HepG2 (cell line): Measurements from ENCODE around the gene NAT14. TPM values are rescaled to one million over a fixed set of nuclear protein-coding genes. Genes with fewer than 3 reads are reported as not detected.
A peak's percentile ranks its signal among the peaks of the same experiment; 100 is the strongest.

ENCODE experiments used
- CENPT ChIP-seq: sonication (generic); formaldehyde crosslinking; IDR thresholded peaks from 2 replicates; pipeline ENCODE4 v1.8.0; 2022; ENCODE audit warnings: low read depth, mild to moderate bottlenecking, moderate library complexity, missing genetic modification reagents
- EHMT2 ChIP-seq: fragments of 200-600 bp; sonication (generic); IDR thresholded peaks from 2 replicates; pipeline ENCODE4 v1.7.0; 2017; ENCODE audit warnings: antibody characterized with exemption, low read depth, low read length, borderline replicate concordance
- FOXK1 ChIP-seq: sonication (generic); formaldehyde crosslinking; IDR thresholded peaks from 2 replicates; pipeline ENCODE4 v1.4.0; 2020; ENCODE audit warnings: low read depth, missing genetic modification reagents, borderline replicate concordance
- HIVEP1 ChIP-seq: sonication (generic); formaldehyde crosslinking; IDR thresholded peaks from 2 replicates; pipeline ENCODE4 v1.4.0; 2020; ENCODE audit warnings: mild to moderate bottlenecking, missing genetic modification reagents
- HOXD1 ChIP-seq: sonication (generic); formaldehyde crosslinking; IDR thresholded peaks from 2 replicates; pipeline ENCODE4 v1.5.0; 2020; ENCODE audit warnings: missing genetic modification reagents
- RFX3 ChIP-seq: IDR thresholded peaks from 2 replicates; pipeline ENCODE4 v1.6.1; 2016; ENCODE audit warnings: missing biosample characterization, missing genetic modification reagents
- RFXAP ChIP-seq: sonication (generic); formaldehyde crosslinking; IDR thresholded peaks from 2 replicates; pipeline ENCODE4 v1.4.0; 2020; ENCODE audit warnings: missing genetic modification reagents, borderline replicate concordance
- STAT5B ChIP-seq: sonication (generic); formaldehyde crosslinking; IDR thresholded peaks from 2 replicates; pipeline ENCODE4 v1.4.0; 2020; ENCODE audit warnings: missing genetic modification reagents
- ZFP82 ChIP-seq: sonication (generic); formaldehyde crosslinking; IDR thresholded peaks from 2 replicates; pipeline ENCODE4 v1.5.1; 2020; ENCODE audit warnings: mild to moderate bottlenecking, missing genetic modification reagents, borderline replicate concordance
- ZNF274 ChIP-seq: sonication (generic); formaldehyde crosslinking; IDR thresholded peaks from 2 replicates; pipeline ENCODE4 v1.5.1; 2020; ENCODE audit warnings: mild to moderate bottlenecking, missing genetic modification reagents
- ZNF670 ChIP-seq: sonication (generic); formaldehyde crosslinking; IDR thresholded peaks from 2 replicates; pipeline ENCODE4 v1.8.0; 2022; ENCODE audit warnings: mild to moderate bottlenecking, missing genetic modification reagents, borderline replicate concordance
- ZNF713 ChIP-seq: sonication (generic); formaldehyde crosslinking; IDR thresholded peaks from 2 replicates; pipeline ENCODE4 v1.4.0; 2020; ENCODE audit warnings: mild to moderate bottlenecking, missing genetic modification reagents
- polyA plus RNA-seq, 8 experiments: library from polyadenylated mRNA; depleted of rRNA in 3 of 8; stranded (reverse) in 7 of 8; unstranded in 1 of 8; fragments of >200 nt; fragmentation: Illumina TruSeq in 4 of 8; extraction: Trizol in 4 of 8; gene quantifications; 2 replicates each; pipeline versions ENCODE4 v1.2.1 to v1.2.3, GENCODE V29; 2011 to 2016; ENCODE audit warnings: low read depth in 4 of 8, missing spikeins in 1 of 8, mixed read lengths in 1 of 8; ENCODE audit not compliant: insufficient read depth in 1 of 8
- total RNA-seq, 5 experiments: library from RNA; depleted of rRNA; stranded (reverse); fragments of >200 nt; fragmentation: Illumina TruSeq; extraction: Trizol; gene quantifications; 2 replicates each; pipeline ENCODE4 v1.2.3, GENCODE V29; 2016; ENCODE audit warnings: low read depth in 1 of 5
- TF ChIP-seq, protein P1 (sequence below): sonication (generic); formaldehyde crosslinking; IDR thresholded peaks from 2 replicates; pipeline ENCODE4 v1.4.0; 2020; ENCODE audit warnings: missing genetic modification reagents, borderline replicate concordance
- TF ChIP-seq, protein P2 (sequence below): sonication (generic); formaldehyde crosslinking; IDR thresholded peaks from 2 replicates; pipeline ENCODE4 v1.8.1; 2023; ENCODE audit warnings: mild to moderate bottlenecking, missing genetic modification reagents
- TF ChIP-seq, protein P3 (sequence below): IDR thresholded peaks from 2 replicates; pipeline ENCODE4 v1.4.0; 2020; ENCODE audit warnings: mild to moderate bottlenecking, missing genetic modification reagents
- TF ChIP-seq, protein P4 (sequence below): sonication (generic); formaldehyde crosslinking; IDR thresholded peaks from 2 replicates; pipeline ENCODE4 v1.8.1; 2023; ENCODE audit warnings: missing genetic modification reagents, inconsistent platforms, borderline replicate concordance
- TF ChIP-seq, protein P5 (sequence below): sonication (generic); formaldehyde crosslinking; IDR thresholded peaks from 2 replicates; pipeline ENCODE4 v1.4.0; 2020; ENCODE audit warnings: missing genetic modification reagents

NAT14 gene
- total and polyA plus RNA-seq, 2 of the 13 experiments (the other 11 are each of a cell fraction or from before 2014, with no cell fraction given): 20.7 to 22.3 TPM

DNA sequence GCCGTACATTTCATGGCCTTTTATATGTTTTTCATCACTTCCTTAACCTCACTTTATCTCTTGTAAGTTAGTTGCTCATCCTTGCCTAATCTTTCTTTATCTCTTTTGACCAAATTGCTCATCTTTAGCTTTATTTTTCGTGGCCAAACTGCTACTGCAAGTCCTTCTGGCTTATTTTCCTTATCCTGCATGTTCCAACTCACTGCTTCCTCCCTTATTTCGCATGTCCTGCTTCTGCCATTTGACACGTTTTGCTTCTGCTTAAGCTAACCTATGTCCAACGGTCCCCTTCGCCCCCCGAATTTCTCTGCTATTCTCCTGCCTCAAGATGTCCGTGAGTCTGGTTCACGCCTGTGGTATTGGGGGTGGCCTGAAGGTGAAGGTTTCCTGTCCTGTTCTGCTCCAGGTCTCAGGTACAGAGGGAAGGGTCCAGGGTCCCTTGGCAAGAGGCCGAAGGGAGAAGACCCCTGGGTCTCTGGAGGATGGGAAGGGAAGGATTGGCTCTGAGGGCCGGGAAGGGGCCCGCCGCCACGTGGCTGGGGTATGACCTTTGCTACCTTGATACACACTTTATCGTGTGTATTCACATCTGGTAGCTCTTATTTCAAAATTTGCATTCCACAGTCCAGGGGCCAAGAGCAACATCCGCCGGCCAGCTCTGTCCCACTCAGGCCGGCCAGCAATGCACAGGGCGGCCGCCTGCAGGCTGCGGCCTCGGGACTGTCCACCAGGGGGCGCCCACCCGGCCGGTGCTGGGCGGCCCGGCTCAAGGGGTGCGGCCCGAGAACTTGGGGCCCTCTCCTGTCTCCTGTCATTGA is 17.5 kb upstream of the NAT14 start (continued):
- no peak for TF ChIP-seq ZNF713 (CRISPR knock-in tag)
- no peak for TF ChIP-seq HOXD1
- no peak for TF ChIP-seq EHMT2
- TF ChIP-seq, protein P1, sequence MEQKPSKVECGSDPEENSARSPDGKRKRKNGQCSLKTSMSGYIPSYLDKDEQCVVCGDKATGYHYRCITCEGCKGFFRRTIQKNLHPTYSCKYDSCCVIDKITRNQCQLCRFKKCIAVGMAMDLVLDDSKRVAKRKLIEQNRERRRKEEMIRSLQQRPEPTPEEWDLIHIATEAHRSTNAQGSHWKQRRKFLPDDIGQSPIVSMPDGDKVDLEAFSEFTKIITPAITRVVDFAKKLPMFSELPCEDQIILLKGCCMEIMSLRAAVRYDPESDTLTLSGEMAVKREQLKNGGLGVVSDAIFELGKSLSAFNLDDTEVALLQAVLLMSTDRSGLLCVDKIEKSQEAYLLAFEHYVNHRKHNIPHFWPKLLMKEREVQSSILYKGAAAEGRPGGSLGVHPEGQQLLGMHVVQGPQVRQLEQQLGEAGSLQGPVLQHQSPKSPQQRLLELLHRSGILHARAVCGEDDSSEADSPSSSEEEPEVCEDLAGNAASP (CRISPR knock-in tag): 0 out of 2 replicates have a peak, but pooled peaks have one; percentile 24
- TF ChIP-seq RFXAP (CRISPR knock-in tag): peak; percentile 64; the same call in 1 of the 2 replicates
- TF ChIP-seq CENPT: no peak
- TF ChIP-seq, protein P2, sequence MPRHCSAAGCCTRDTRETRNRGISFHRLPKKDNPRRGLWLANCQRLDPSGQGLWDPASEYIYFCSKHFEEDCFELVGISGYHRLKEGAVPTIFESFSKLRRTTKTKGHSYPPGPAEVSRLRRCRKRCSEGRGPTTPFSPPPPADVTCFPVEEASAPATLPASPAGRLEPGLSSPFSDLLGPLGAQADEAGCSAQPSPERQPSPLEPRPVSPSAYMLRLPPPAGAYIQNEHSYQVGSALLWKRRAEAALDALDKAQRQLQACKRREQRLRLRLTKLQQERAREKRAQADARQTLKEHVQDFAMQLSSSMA (CRISPR knock-in tag): no peak; the same call in 1 of the 2 replicates
- TF ChIP-seq FOXK1 (CRISPR knock-in tag): 0 out of 2 replicates have a peak, but pooled peaks have one; percentile 15
- TF ChIP-seq HIVEP1 (CRISPR knock-in tag): no peak
- TF ChIP-seq, protein P3, sequence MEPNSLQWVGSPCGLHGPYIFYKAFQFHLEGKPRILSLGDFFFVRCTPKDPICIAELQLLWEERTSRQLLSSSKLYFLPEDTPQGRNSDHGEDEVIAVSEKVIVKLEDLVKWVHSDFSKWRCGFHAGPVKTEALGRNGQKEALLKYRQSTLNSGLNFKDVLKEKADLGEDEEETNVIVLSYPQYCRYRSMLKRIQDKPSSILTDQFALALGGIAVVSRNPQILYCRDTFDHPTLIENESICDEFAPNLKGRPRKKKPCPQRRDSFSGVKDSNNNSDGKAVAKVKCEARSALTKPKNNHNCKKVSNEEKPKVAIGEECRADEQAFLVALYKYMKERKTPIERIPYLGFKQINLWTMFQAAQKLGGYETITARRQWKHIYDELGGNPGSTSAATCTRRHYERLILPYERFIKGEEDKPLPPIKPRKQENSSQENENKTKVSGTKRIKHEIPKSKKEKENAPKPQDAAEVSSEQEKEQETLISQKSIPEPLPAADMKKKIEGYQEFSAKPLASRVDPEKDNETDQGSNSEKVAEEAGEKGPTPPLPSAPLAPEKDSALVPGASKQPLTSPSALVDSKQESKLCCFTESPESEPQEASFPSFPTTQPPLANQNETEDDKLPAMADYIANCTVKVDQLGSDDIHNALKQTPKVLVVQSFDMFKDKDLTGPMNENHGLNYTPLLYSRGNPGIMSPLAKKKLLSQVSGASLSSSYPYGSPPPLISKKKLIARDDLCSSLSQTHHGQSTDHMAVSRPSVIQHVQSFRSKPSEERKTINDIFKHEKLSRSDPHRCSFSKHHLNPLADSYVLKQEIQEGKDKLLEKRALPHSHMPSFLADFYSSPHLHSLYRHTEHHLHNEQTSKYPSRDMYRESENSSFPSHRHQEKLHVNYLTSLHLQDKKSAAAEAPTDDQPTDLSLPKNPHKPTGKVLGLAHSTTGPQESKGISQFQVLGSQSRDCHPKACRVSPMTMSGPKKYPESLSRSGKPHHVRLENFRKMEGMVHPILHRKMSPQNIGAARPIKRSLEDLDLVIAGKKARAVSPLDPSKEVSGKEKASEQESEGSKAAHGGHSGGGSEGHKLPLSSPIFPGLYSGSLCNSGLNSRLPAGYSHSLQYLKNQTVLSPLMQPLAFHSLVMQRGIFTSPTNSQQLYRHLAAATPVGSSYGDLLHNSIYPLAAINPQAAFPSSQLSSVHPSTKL: peak; percentile 28; the same call in 1 of the 2 replicates
- TF ChIP-seq, protein P4, sequence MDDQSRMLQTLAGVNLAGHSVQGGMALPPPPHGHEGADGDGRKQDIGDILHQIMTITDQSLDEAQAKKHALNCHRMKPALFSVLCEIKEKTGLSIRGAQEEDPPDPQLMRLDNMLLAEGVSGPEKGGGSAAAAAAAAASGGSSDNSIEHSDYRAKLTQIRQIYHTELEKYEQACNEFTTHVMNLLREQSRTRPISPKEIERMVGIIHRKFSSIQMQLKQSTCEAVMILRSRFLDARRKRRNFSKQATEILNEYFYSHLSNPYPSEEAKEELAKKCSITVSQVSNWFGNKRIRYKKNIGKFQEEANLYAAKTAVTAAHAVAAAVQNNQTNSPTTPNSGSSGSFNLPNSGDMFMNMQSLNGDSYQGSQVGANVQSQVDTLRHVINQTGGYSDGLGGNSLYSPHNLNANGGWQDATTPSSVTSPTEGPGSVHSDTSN (CRISPR knock-in tag): no peak
- TF ChIP-seq ZNF274 (CRISPR knock-in tag): 0 out of 2 replicates have a peak, but pooled peaks have one; percentile 49
- TF ChIP-seq ZFP82 (CRISPR knock-in tag): no peak
- TF ChIP-seq, protein P5, sequence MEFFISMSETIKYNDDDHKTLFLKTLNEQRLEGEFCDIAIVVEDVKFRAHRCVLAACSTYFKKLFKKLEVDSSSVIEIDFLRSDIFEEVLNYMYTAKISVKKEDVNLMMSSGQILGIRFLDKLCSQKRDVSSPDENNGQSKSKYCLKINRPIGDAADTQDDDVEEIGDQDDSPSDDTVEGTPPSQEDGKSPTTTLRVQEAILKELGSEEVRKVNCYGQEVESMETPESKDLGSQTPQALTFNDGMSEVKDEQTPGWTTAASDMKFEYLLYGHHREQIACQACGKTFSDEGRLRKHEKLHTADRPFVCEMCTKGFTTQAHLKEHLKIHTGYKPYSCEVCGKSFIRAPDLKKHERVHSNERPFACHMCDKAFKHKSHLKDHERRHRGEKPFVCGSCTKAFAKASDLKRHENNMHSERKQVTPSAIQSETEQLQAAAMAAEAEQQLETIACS (CRISPR knock-in tag): no peak
- no peak for TF ChIP-seq STAT5B (CRISPR knock-in tag)
- no peak for TF ChIP-seq ZNF670 (CRISPR knock-in tag)
- no peak for TF ChIP-seq RFX3 (CRISPR knock-in tag)
